Neutrophil (primary cell): Measurements from ENCODE around the gene GALNT10.

ENCODE experiments used
- H3K27ac ChIP-seq: fragments of 200-600 bp; sonication (generic); 2 replicates; pipeline ENCODE4 v1.5.1; 2016; ENCODE audit warnings: mild to moderate bottlenecking, moderate library complexity
- H3K27me3 ChIP-seq: fragments of 200-600 bp; sonication (generic); 2 replicates; pipeline ENCODE4 v1.6.0; 2016; ENCODE audit warnings: mild to moderate bottlenecking
- H3K36me3 ChIP-seq: fragments of 200-600 bp; sonication (generic); 2 replicates; pipeline ENCODE4 v1.5.1; 2017
- H3K4me1 ChIP-seq, 2 experiments: fragments of 200-600 bp in 1 of 2; sonication (generic) in 1 of 2; 1 replicate in 1 of 2; 2 replicates in 1 of 2; pipeline versions ENCODE4 v1.5.1 to v1.6.1; 2013 to 2016; ENCODE audit warnings: low read depth in 1 of 2, low read length in 1 of 2, mild to moderate bottlenecking in 1 of 2, moderate library complexity in 1 of 2; ENCODE audit not compliant: control insufficient read depth in 1 of 2, insufficient read depth in 1 of 2
- H3K4me3 ChIP-seq, 2 experiments: fragments of 200-600 bp in 1 of 2; sonication (generic) in 1 of 2; 1 replicate in 1 of 2; 2 replicates in 1 of 2; pipeline ENCODE4 v1.5.1; 2013 to 2016; ENCODE audit warnings: low read depth in 1 of 2, low read length in 1 of 2, mild to moderate bottlenecking in 1 of 2, moderate library complexity in 1 of 2
- H3K9me3 ChIP-seq: fragments of 200-600 bp; sonication (generic); 2 replicates; pipeline ENCODE4 v1.5.1; 2016
- TF ChIP-seq, protein P1 (sequence below): fragments of 200-600 bp; sonication (generic); IDR thresholded peaks from 2 replicates; pipeline ENCODE4 v1.5.1; 2016; ENCODE audit warnings: antibody characterized with exemption

GALNT10 gene

DNA sequence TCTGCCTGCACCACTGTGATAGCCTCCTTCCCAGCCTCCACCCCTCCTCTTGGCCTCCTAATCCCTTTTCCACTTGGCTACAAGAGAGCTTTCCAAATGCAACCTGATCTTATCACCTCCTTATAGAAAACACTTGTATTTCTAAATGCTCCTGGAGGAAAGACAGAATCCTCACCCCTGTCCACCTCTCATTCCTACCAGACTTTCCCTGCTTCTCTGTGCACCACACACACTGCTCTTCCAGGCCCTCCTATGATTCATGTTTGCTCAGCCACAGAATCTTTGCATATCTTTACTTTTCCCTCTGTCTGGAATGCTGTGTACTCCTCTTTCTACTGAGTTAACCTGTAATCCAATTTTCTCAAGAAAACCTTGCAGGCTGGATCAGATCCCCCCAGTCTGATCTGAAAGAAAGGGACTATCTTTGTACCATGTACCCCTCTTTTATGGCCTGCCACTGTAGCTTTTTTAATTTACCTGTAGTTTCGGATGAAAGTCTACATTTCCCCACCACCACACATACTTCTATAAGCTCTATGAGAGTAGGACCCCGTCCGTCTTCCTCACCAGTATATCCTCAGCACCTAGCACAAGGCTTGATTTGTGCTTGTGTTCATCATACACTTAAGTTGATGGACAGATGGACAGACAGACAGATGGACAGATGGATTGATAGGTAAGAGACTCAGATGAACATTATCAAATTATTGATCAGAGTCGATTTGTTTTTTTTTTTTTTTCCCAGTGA, 95.3 kb downstream of the GALNT10 start:
- no peak overlapping the region for H3K4me3 ChIP-seq
- peaks cover 48 to 56% of the 10 kb centered on the region in 2 experiments for H3K4me1 ChIP-seq
- H3K36me3 ChIP-seq: no peaks in the 10 kb centered on the region
- peak overlapping the region; percentile 80 for H3K27ac ChIP-seq
- no peaks in the 10 kb centered on the region for H3K27me3 ChIP-seq
- H3K9me3 ChIP-seq: no peaks in the 10 kb centered on the region
- TF ChIP-seq, protein P1, sequence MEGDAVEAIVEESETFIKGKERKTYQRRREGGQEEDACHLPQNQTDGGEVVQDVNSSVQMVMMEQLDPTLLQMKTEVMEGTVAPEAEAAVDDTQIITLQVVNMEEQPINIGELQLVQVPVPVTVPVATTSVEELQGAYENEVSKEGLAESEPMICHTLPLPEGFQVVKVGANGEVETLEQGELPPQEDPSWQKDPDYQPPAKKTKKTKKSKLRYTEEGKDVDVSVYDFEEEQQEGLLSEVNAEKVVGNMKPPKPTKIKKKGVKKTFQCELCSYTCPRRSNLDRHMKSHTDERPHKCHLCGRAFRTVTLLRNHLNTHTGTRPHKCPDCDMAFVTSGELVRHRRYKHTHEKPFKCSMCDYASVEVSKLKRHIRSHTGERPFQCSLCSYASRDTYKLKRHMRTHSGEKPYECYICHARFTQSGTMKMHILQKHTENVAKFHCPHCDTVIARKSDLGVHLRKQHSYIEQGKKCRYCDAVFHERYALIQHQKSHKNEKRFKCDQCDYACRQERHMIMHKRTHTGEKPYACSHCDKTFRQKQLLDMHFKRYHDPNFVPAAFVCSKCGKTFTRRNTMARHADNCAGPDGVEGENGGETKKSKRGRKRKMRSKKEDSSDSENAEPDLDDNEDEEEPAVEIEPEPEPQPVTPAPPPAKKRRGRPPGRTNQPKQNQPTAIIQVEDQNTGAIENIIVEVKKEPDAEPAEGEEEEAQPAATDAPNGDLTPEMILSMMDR: no peak

DNA sequence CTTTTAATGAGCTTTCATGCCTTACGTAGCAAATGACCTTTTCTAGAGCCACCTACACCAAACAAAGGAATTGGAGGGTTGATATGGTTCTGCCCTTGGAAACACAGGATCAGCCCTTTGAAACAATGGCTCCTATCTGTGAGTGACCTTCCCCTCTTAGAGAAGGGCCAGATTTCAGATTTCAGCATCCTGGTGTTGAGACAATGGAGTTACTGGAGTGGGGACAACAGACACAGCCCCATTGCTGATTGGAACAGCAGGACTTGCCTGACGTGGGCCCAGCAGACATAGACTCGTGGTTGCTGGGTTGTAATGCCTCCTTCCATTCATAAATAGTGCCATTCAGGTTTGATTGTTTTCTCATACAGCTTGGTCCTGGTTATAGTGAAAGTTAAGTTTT, 96.0 kb downstream of the GALNT10 start:
- no peaks in the 10 kb centered on the region for H3K9me3 ChIP-seq
- TF ChIP-seq, protein P1: no peak
- H3K27me3 ChIP-seq: no peaks in the 10 kb centered on the region
- no peak overlapping the region for H3K27ac ChIP-seq
- no peak overlapping the region for H3K4me3 ChIP-seq
- no peaks in the 10 kb centered on the region for H3K36me3 ChIP-seq
- H3K4me1 ChIP-seq: peaks cover 48 to 56% of the 10 kb centered on the region in 2 experiments

DNA sequence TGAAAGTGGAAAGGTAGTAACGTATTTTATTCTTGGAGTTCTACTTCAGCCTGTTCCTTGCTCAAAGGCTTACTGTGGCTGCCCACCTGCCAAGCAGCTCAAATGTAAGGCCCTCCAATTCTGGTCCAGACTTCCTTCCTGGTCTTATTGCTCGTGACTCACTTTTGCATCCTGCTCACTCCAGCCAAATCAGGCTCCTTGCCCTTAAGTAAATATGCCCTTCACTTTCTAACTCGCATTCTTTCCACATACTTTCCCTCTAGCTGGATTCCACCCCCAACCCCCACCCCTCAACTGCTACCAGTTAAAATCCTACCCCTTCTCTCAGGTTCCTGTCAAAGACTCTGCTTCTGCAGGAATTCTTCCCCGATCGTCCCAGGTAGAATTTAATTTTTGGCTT, 96.6 kb downstream of the GALNT10 start:
- Histone ChIP-seq H3K36me3 (no peaks in the 10 kb centered on the region), H3K9me3 (no peaks in the 10 kb centered on the region), H3K4me1 (peaks cover 46 to 56% of the 10 kb centered on the region in 2 experiments), H3K27me3 (no peaks in the 10 kb centered on the region), H3K4me3 (no peak overlapping the region), H3K27ac (no peak overlapping the region)
- TF ChIP-seq, protein P1: no peak

DNA sequence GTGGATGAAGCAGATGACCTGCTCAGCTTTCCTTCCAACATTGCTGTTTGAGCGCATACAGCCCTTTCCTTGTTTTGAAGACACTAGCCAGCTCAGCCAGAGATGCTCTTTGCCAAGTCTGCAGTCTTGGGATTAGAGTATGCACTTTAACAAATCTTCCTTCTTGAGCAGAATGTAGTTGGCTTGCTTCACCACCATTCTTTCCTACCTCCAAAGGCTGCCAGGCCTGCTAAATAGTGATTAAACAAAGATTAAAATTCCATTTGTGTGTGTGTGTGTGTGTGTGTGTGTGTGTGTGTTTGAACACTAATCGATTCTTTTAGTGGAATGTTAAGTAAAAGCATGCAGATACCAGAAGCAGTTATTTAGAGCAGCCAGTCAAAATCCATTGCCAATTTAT, 97.6 kb downstream of the GALNT10 start:
- Histone ChIP-seq H3K27me3 (no peaks in the 10 kb centered on the region), H3K27ac (no peak overlapping the region), H3K4me1 (peaks cover 38 to 47% of the 10 kb centered on the region in 2 experiments), H3K4me3 (no peak overlapping the region), H3K9me3 (no peaks in the 10 kb centered on the region), H3K36me3 (no peaks in the 10 kb centered on the region)
- TF ChIP-seq, protein P1: no peak

DNA sequence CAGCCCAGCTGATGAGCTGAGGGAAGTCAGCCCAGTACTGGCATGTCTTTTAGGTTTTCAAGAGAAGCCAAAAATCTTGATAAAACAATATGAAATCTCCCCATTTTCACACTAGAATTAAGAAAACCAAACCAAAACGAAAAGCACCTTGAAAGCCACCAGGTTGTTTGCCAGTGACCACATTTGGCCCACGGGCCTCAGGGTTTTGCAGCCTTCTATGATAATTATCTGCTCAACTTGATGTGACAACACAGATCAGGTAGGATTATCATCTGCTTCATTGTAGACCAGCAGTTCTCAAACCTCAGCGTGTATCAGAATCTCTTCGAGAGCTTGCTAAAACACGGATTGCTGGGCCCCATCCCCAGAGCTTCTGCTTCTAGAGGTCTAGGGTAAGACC, 101.4 kb downstream of the GALNT10 start:
- H3K9me3 ChIP-seq: no peaks in the 10 kb centered on the region
- H3K27ac ChIP-seq: no peak overlapping the region
- no peaks in the 10 kb centered on the region for H3K27me3 ChIP-seq
- peaks cover 6% of the 10 kb centered on the region for H3K36me3 ChIP-seq
- no peak overlapping the region for H3K4me3 ChIP-seq
- peaks cover 12 to 20% of the 10 kb centered on the region in 2 experiments for H3K4me1 ChIP-seq
- TF ChIP-seq, protein P1: no peak
